ENCODE data around the gene MAD2L1BP.
"Not testable (repeated sequence)": the region's sequence is repeated elsewhere in the genome, so short reads cannot be mapped to it uniquely, and the experiment has no call there.

MAD2L1BP gene

GRCh38 chr6:43635387-43636307, at the start of gene MAD2L1BP:
MAD2L1BP (plus strand) TSS chr6:43635840; CDS start chr6:43635876, 36 bp downstream.
- Histone ChIP-seq H3K27ac (ENCODE audit: poor library complexity, severe bottlenecking) (peak within 1 kb of the TSS; percentile 42), H3K27me3 (ENCODE audit: insufficient read depth, poor library complexity, severe bottlenecking) (no peaks in the 10 kb centered on the region), H3K4me3 (ENCODE audit: severe bottlenecking) (peak within 1 kb of the TSS; percentile 49), H3K4me1 (ENCODE audit: insufficient read depth, poor library complexity, severe bottlenecking) (peaks cover 4% of the 10 kb centered on the region), H3K9me3 (ENCODE audit: severe bottlenecking) (no peaks in the 10 kb centered on the region), H3K36me3 (ENCODE audit: low read depth) (peaks cover 44% of the 10 kb centered on the region)
- no peak for TF ChIP-seq CTCF (IDR thresholded peaks at IDR 0.05; ENCODE audit: poor library complexity, severe bottlenecking)
- peak; percentile 83 for ATAC-seq (ENCODE audit: low read depth)
- peak; percentile 73 for DNase-seq (ENCODE audit: low spot score)

GRCh38 chr6:43588194-43588593, 47.4 kb upstream of the MAD2L1BP start:
- no peak for ATAC-seq (ENCODE audit: low read depth)
- Histone ChIP-seq H3K27ac (ENCODE audit: poor library complexity, severe bottlenecking) (no peak overlapping the region), H3K4me3 (ENCODE audit: severe bottlenecking) (no peak overlapping the region), H3K9me3 (ENCODE audit: severe bottlenecking) (no peaks in the 10 kb centered on the region), H3K27me3 (ENCODE audit: insufficient read depth, poor library complexity, severe bottlenecking) (no peaks in the 10 kb centered on the region), H3K4me1 (ENCODE audit: insufficient read depth, poor library complexity, severe bottlenecking) (no peaks in the 10 kb centered on the region), H3K36me3 (ENCODE audit: low read depth) (peaks cover 91% of the 10 kb centered on the region)
- no peak for TF ChIP-seq CTCF (IDR thresholded peaks at IDR 0.05; ENCODE audit: poor library complexity, severe bottlenecking)
- no peak for DNase-seq (ENCODE audit: low spot score)

GRCh38 chr6:43589564-43589963, 46.1 kb upstream of the MAD2L1BP start:
- not testable (repeated sequence) for H3K4me1 ChIP-seq (ENCODE audit: insufficient read depth, poor library complexity, severe bottlenecking); H3K27me3 ChIP-seq (ENCODE audit: insufficient read depth, poor library complexity, severe bottlenecking); ATAC-seq (ENCODE audit: low read depth); H3K9me3 ChIP-seq (ENCODE audit: severe bottlenecking); DNase-seq (ENCODE audit: low spot score); H3K4me3 ChIP-seq (ENCODE audit: severe bottlenecking); H3K27ac ChIP-seq (ENCODE audit: poor library complexity, severe bottlenecking)
- peaks cover 86% of the 10 kb centered on the region for H3K36me3 ChIP-seq (ENCODE audit: low read depth)

GRCh38 chr6:43593938-43594337, 41.7 kb upstream of the MAD2L1BP start:
- Histone ChIP-seq H3K9me3 (ENCODE audit: severe bottlenecking) (no peaks in the 10 kb centered on the region), H3K27ac (ENCODE audit: poor library complexity, severe bottlenecking) (no peak overlapping the region), H3K4me1 (ENCODE audit: insufficient read depth, poor library complexity, severe bottlenecking) (no peaks in the 10 kb centered on the region), H3K4me3 (ENCODE audit: severe bottlenecking) (no peak overlapping the region), H3K27me3 (ENCODE audit: insufficient read depth, poor library complexity, severe bottlenecking) (no peaks in the 10 kb centered on the region), H3K36me3 (ENCODE audit: low read depth) (peaks cover 76% of the 10 kb centered on the region)
- no peak for TF ChIP-seq CTCF (IDR thresholded peaks at IDR 0.05; ENCODE audit: poor library complexity, severe bottlenecking)
- ATAC-seq (ENCODE audit: low read depth) (no peak), DNase-seq (ENCODE audit: low spot score) (no peak)

GRCh38 chr6:43600595-43600994, 35.0 kb upstream of the MAD2L1BP start:
- no peak for ATAC-seq (ENCODE audit: low read depth)
- H3K4me1 ChIP-seq (ENCODE audit: insufficient read depth, poor library complexity, severe bottlenecking), result no peaks in the 10 kb centered on the region
- H3K27me3 ChIP-seq (ENCODE audit: insufficient read depth, poor library complexity, severe bottlenecking), result no peaks in the 10 kb centered on the region
- no peak overlapping the region for H3K27ac ChIP-seq (ENCODE audit: poor library complexity, severe bottlenecking)
- no peaks in the 10 kb centered on the region for H3K9me3 ChIP-seq (ENCODE audit: severe bottlenecking)
- no peak for TF ChIP-seq CTCF (IDR thresholded peaks at IDR 0.05; ENCODE audit: poor library complexity, severe bottlenecking)
- no peak for DNase-seq (ENCODE audit: low spot score)
- H3K36me3 ChIP-seq (ENCODE audit: low read depth), result peaks cover 69% of the 10 kb centered on the region
- no peak overlapping the region for H3K4me3 ChIP-seq (ENCODE audit: severe bottlenecking)

Measured in RWPE2 (cell line).